HCT116 (cell line): ENCODE data around the gene TRPM1. TPM values are rescaled to one million over a fixed set of nuclear protein-coding genes. Genes with fewer than 3 reads are reported as not detected.

Source experiments
- ATAC-seq: fragments of 200-7000 bp; cut with Tn5 transposase; 2 replicates; pipeline ENCODE4 v1.9.1; 2020; ENCODE audit warnings: mild to moderate bottlenecking, moderate library complexity
- BruUV-seq: library from RNA; stranded (reverse); fragments of 400-500 nt; replicated peaks from 2 replicates; lab custom pipeline; 2021; lab: Mats Ljungman, UMichigan
- CTCF ChIA-PET: fragments of 300-600 bp; sonication (Branson Sonifier 250); formaldehyde crosslinking; loops from one replicate; lab custom pipeline; 2021; ENCODE audit warnings: antibody characterized with exemption; lab: Charles Lee
- POLR2A ChIA-PET: fragments of 300-600, 350-600 bp; sonication (Branson Sonifier 250); formaldehyde crosslinking; loops from one replicate; lab custom pipeline; 2021; ENCODE audit warnings: antibody characterized with exemption; lab: Charles Lee
- RAD21 ChIA-PET, 2 experiments: fragments of 300-600 bp; sonication (Branson Sonifier 250); formaldehyde crosslinking; loops; one replicate each; lab custom pipeline; 2023; ENCODE audit warnings: low total read pairs in 2 of 2; ENCODE audit not compliant: uncharacterized antibody in 2 of 2, unreplicated experiment in 2 of 2, low non-redundant PET in 1 of 2; lab: Charles Lee
- DNase-seq: peaks from one replicate; pipeline ENCODE4 v3.0.0-alpha.2; 2010; ENCODE audit warnings: low read depth, low spot score
- H2AFZ ChIP-seq: fragments of 200-600 bp; shearing (Covaris generic), sonication (generic); 2 replicates; pipeline ENCODE4 v1.6.1; 2017; ENCODE audit warnings: low read depth, mixed run types, mixed read lengths, antibody characterized with exemption, low read length; ENCODE audit not compliant: poor library complexity, severe bottlenecking
- H3K27ac ChIP-seq: 2 replicates; pipeline ENCODE4 v1.5.1; 2012; ENCODE audit warnings: low read depth, low read length
- H3K27me3 ChIP-seq: fragments of 200-600 bp; sonication (generic); 2 replicates; pipeline ENCODE4 v1.6.1; 2016; ENCODE audit warnings: mixed run types, low read length, mixed read lengths; ENCODE audit not compliant: insufficient read depth
- H3K36me3 ChIP-seq, 2 experiments: fragments of 200-500 bp in 1 of 2; fragments of 200-600 bp in 1 of 2; sonication (Bioruptor generic) in 1 of 2; sonication (generic) in 1 of 2; 2 replicates each; pipeline versions ENCODE4 v1.5.1 to v1.6.1; 2014 to 2016; ENCODE audit warnings: low read length in 2 of 2, inconsistent platforms in 1 of 2, mixed read lengths in 1 of 2, mixed run types in 1 of 2; ENCODE audit not compliant: insufficient read depth in 2 of 2, control insufficient read depth in 1 of 2
- H3K4me1 ChIP-seq, 2 experiments: fragments of 200-600 bp in 1 of 2; sonication (generic) in 1 of 2; 2 replicates each; pipeline versions ENCODE4 v1.5.1 to v1.6.1; 2012 to 2017; ENCODE audit warnings: low read length in 2 of 2, inconsistent platforms in 1 of 2, mild to moderate bottlenecking in 1 of 2, mixed read lengths in 1 of 2, mixed run types in 1 of 2, moderate library complexity in 1 of 2; ENCODE audit not compliant: insufficient read depth in 2 of 2, control insufficient read depth in 1 of 2
- H3K4me2 ChIP-seq: fragments of 200-600 bp; sonication (generic); 2 replicates; pipeline ENCODE4 v1.6.1; 2017; ENCODE audit warnings: mixed run types, low read length, mixed read lengths
- H3K4me3 ChIP-seq, 2 experiments: fragments of 200-600 bp in 1 of 2; sonication (generic) in 1 of 2; replicated peaks in 1 of 2; 2 replicates each; pipeline ENCODE4 v1.5.1; 2011 to 2016; ENCODE audit warnings: low read length in 2 of 2, control low read depth in 1 of 2, low read depth in 1 of 2, mild to moderate bottlenecking in 1 of 2, mixed read lengths in 1 of 2, mixed run types in 1 of 2
- H3K79me2 ChIP-seq: fragments of 200-600 bp; sonication (generic); 2 replicates; pipeline ENCODE4 v1.6.1; 2017; ENCODE audit warnings: mild to moderate bottlenecking, mixed run types, low read length, moderate library complexity, mixed read lengths; ENCODE audit not compliant: insufficient read depth
- H3K9ac ChIP-seq: fragments of 200-600 bp; sonication (generic); 2 replicates; pipeline ENCODE4 v1.6.1; 2016; ENCODE audit warnings: low read length, mixed read lengths
- H3K9me2 ChIP-seq: fragments of 200-600 bp; sonication (generic), shearing (Covaris generic); 2 replicates; pipeline ENCODE4 v1.6.1; 2017; ENCODE audit warnings: mixed run types, mild to moderate bottlenecking, moderate library complexity; ENCODE audit not compliant: insufficient read depth
- H3K9me3 ChIP-seq, 2 experiments: fragments of 200-500 bp in 1 of 2; fragments of 200-600 bp in 1 of 2; sonication (Bioruptor generic) in 1 of 2; sonication (generic) in 1 of 2; 2 replicates each; pipeline ENCODE4 v1.6.1; 2014 to 2017; ENCODE audit warnings: low read length in 2 of 2, mixed read lengths in 2 of 2, inconsistent platforms in 1 of 2, low read depth in 1 of 2, mild to moderate bottlenecking in 1 of 2, mixed run types in 1 of 2, moderate library complexity in 1 of 2; ENCODE audit not compliant: control insufficient read depth in 1 of 2, insufficient read depth in 1 of 2
- H4K20me1 ChIP-seq: fragments of 200-600 bp; sonication (generic), shearing (Covaris generic); 2 replicates; pipeline ENCODE4 v1.6.1; 2017; ENCODE audit warnings: mixed run types, mild to moderate bottlenecking, moderate library complexity; ENCODE audit not compliant: insufficient read depth
- ATF3 ChIP-seq: IDR thresholded peaks from 2 replicates; pipeline ENCODE4 v1.6.1; 2012
- EZH2 ChIP-seq: fragments of 200-600 bp; sonication (generic); IDR thresholded peaks from 2 replicates; pipeline ENCODE4 v1.6.1; 2017; ENCODE audit warnings: antibody characterized with exemption, mixed run types
- POLR2A ChIP-seq: IDR thresholded peaks from 2 replicates; pipeline ENCODE4 v1.7.0; 2011; ENCODE audit warnings: borderline replicate concordance; ENCODE audit not compliant: insufficient read depth, insufficient read length; ENCODE audit errors: extremely low read depth
- POLR2AphosphoS5 ChIP-seq: IDR thresholded peaks from 2 replicates; pipeline ENCODE4 v1.6.1; 2011; ENCODE audit warnings: mild to moderate bottlenecking, low read depth, low read length, moderate library complexity
- RAD21 ChIP-seq: IDR thresholded peaks from 2 replicates; pipeline ENCODE4 v1.6.1; 2012; ENCODE audit warnings: low read depth, mild to moderate bottlenecking
- REST ChIP-seq: IDR thresholded peaks from 2 replicates; pipeline ENCODE4 v1.6.1; 2012; ENCODE audit warnings: low read depth
- SIN3A ChIP-seq: IDR thresholded peaks from 2 replicates; pipeline ENCODE4 v1.6.1; 2012; ENCODE audit warnings: low read depth
- SRF ChIP-seq: IDR thresholded peaks from 2 replicates; pipeline ENCODE4 v1.6.1; 2012; ENCODE audit warnings: low read depth
- ZBTB33 ChIP-seq: IDR thresholded peaks from 2 replicates; pipeline ENCODE4 v1.6.1; 2011; ENCODE audit warnings: mild to moderate bottlenecking, low read length, moderate library complexity; ENCODE audit not compliant: insufficient replicate concordance; ENCODE audit errors: extremely low read depth
- ZFX ChIP-seq: fragments of 450-650 bp; IDR thresholded peaks from 2 replicates; pipeline ENCODE4 v1.6.1; 2017
- intact Hi-C: fragments of 100-400 bp; cut with micrococcal nuclease; formaldehyde crosslinking; loops from 2 replicates; pipeline ENCODE4 v1.10.0; 2022
- total RNA-seq: library from RNA; stranded (reverse); gene quantifications from one replicate; pipeline ENCODE4 v1.2.1, GENCODE V29; 2021; ENCODE audit not compliant: unreplicated experiment

The TRPM1 gene
- total RNA-seq, 1 experiment from 2014 or later = not detected

DNA sequence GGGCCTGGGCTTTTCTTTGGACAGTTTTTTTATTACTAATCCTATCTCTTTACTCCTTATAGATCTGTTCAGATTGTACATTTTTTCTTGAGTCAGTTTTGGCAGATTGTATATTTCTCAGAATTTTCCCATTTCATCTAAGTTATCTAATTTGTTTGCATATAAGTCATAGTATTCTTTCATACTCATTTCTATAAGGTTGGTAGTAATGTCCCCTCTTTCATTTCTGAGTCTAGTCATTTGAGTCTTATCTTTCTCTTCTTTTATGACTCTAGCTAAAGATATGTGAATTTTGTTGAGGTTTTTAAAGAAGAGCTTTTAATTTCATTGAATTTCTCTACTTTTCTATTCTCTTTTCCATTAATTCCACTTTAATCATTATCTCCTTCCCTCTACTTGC, 27.2 kb downstream of the TRPM1 start:
- POLR2A ChIA-PET = no interaction called here
- H3K9me3 ChIP-seq = no peaks in the 10 kb centered on the region
- TF ChIP-seq ZFX = no peak
- TF ChIP-seq REST = no peak
- TF ChIP-seq ATF3 = no peak
- TF ChIP-seq POLR2AphosphoS5 = no peak
- no peak for TF ChIP-seq EZH2
- TF ChIP-seq POLR2A = no peak
- no peak for TF ChIP-seq ZBTB33
- TF ChIP-seq RAD21 = no peak
- TF ChIP-seq SIN3A = no peak
- TF ChIP-seq SRF = no peak
- H2AFZ ChIP-seq = no peak overlapping the region
- H3K27me3 ChIP-seq = no peaks in the 10 kb centered on the region
- no peak overlapping the region for H3K27ac ChIP-seq
- ATAC-seq = no peak
- no peak overlapping the region for H3K4me3 ChIP-seq
- no peak overlapping the region for H3K9ac ChIP-seq
- no peaks in the 10 kb centered on the region for H3K36me3 ChIP-seq
- no peaks in the 10 kb centered on the region for H3K9me2 ChIP-seq
- H3K4me1 ChIP-seq = no peaks in the 10 kb centered on the region
- BruUV-seq = no TSS peak
- RAD21 ChIA-PET = no interaction called here
- intact Hi-C loops = no loop called here
- no peaks in the 10 kb centered on the region for H4K20me1 ChIP-seq
- no peak overlapping the region for H3K4me2 ChIP-seq
- no peak for DNase-seq
- H3K79me2 ChIP-seq = no peaks in the 10 kb centered on the region
- CTCF ChIA-PET = no interaction called here
